Thoracic aorta (tissue), 2 donors: Measurements from ENCODE around the gene MORN1. TPM values are rescaled to one million over a fixed set of nuclear protein-coding genes. Genes with fewer than 3 reads are reported as not detected.

Source experiments
- ATAC-seq: fragments of 150-250 bp; one replicate; pipeline ENCODE4 v1.8.0; 2017; ENCODE audit warnings: low read depth; ENCODE audit not compliant: insufficient number of reproducible peaks, low FRiP score
- DNase-seq: peaks from one replicate; pipeline ENCODE4 v3.0.0-alpha.2; 2020; ENCODE audit warnings: low spot score
- H3K27ac ChIP-seq, 2 donors: fragments of 200-600 bp; sonication (generic); 1 replicate in 1 of 2; 2 replicates in 1 of 2; pipeline ENCODE4 v1.5.1; 2016; ENCODE audit warnings: mild to moderate bottlenecking in 2 of 2, moderate library complexity in 2 of 2
- H3K27me3 ChIP-seq: fragments of 200-600 bp; sonication (generic); replicated peaks from 2 replicates; pipeline ENCODE4 v1.6.0; 2016; ENCODE audit warnings: mild to moderate bottlenecking; ENCODE audit not compliant: insufficient read depth
- H3K36me3 ChIP-seq: fragments of 200-600 bp; sonication (generic); one replicate; pipeline ENCODE4 v1.5.1; 2016
- H3K4me1 ChIP-seq, 2 donors: fragments of 200-600 bp; sonication (generic); 1 replicate in 1 of 2; 2 replicates in 1 of 2; pipeline versions ENCODE4 v1.5.1 to v1.6.0; 2016; ENCODE audit warnings: low read depth in 2 of 2, mild to moderate bottlenecking in 1 of 2; ENCODE audit not compliant: control insufficient read depth in 1 of 2
- H3K4me3 ChIP-seq: fragments of 200-600 bp; sonication (generic); 2 replicates; pipeline ENCODE4 v1.5.1; 2016; ENCODE audit warnings: mild to moderate bottlenecking
- H3K9me3 ChIP-seq: fragments of 200-600 bp; sonication (generic); 2 replicates; pipeline ENCODE4 v1.5.1; 2016
- CTCF ChIP-seq: fragments of 200-600 bp; sonication (generic); IDR thresholded peaks from one replicate; pipeline ENCODE4 v1.5.1; 2019; ENCODE audit warnings: antibody characterized with exemption
- total RNA-seq, 2 donors: library from RNA; depleted of rRNA; stranded (reverse); fragments of >200 nt; gene quantifications; one replicate each; pipeline versions ENCODE4 v1.1.0 to v1.2.3, GENCODE V29; 2016

The MORN1 gene
- total RNA-seq, 2 donors from 2014 or later: 7.1 to 13.8 TPM

- DNase-seq (no peak), ATAC-seq (no peak)
- H3K27ac ChIP-seq: no peak overlapping the region
- peaks cover 12 to 31% of the 10 kb centered on the region in 2 donors for H3K4me1 ChIP-seq
- no peak for TF ChIP-seq CTCF
- no peaks in the 10 kb centered on the region for H3K9me3 ChIP-seq
- H3K27me3 ChIP-seq: no peaks in the 10 kb centered on the region
- H3K36me3 ChIP-seq: peaks cover 22% of the 10 kb centered on the region
- H3K4me3 ChIP-seq: no peak overlapping the region
Measured at GRCh38 chr1:2393471-2393877, 2.1 kb upstream of the MORN1 start.

- Histone ChIP-seq H3K27me3 (no peaks in the 10 kb centered on the region), H3K4me3 (peak overlapping the region; percentile 94), H3K27ac (peak overlapping the region in 1 of 2 donors; percentile 85), H3K4me1 (peaks cover 12 to 31% of the 10 kb centered on the region in 2 donors), H3K9me3 (no peaks in the 10 kb centered on the region), H3K36me3 (peaks cover 17% of the 10 kb centered on the region)
- ATAC-seq (no peak), DNase-seq (no peak)
- no peak for TF ChIP-seq CTCF
Measured at GRCh38 chr1:2392686-2393085, 1.3 kb upstream of the MORN1 start.

GRCh38 chr1:2391931-2392509, 666 bp upstream of the MORN1 start:
- H3K4me1 ChIP-seq: peaks cover 12 to 31% of the 10 kb centered on the region in 2 donors
- peaks cover 10% of the 10 kb centered on the region for H3K36me3 ChIP-seq
- peak overlapping the region; percentile 94 for H3K4me3 ChIP-seq
- TF ChIP-seq CTCF: no peak
- H3K9me3 ChIP-seq: no peaks in the 10 kb centered on the region
- H3K27me3 ChIP-seq: no peaks in the 10 kb centered on the region
- H3K27ac ChIP-seq: peak overlapping the region; percentile 76 to 85
- ATAC-seq (no peak), DNase-seq (no peak)

- H3K4me3 ChIP-seq: no peak overlapping the region
- DNase-seq (no peak), ATAC-seq (no peak)
- no peaks in the 10 kb centered on the region for H3K27me3 ChIP-seq
- H3K4me1 ChIP-seq: peaks cover 12 to 31% of the 10 kb centered on the region in 2 donors
- TF ChIP-seq CTCF: no peak
- no peaks in the 10 kb centered on the region for H3K9me3 ChIP-seq
- H3K36me3 ChIP-seq: peaks cover 5% of the 10 kb centered on the region
- no peak overlapping the region for H3K27ac ChIP-seq
Measured at GRCh38 chr1:2389644-2390043, 1.7 kb downstream of the MORN1 start.

GRCh38 chr1:2388004-2388913, 3.1 kb downstream of the MORN1 start:
- H3K4me3 ChIP-seq: no peak overlapping the region
- no peak for ATAC-seq
- no peaks in the 10 kb centered on the region for H3K9me3 ChIP-seq
- H3K27me3 ChIP-seq: no peaks in the 10 kb centered on the region
- H3K27ac ChIP-seq: no peak overlapping the region
- H3K4me1 ChIP-seq: peaks cover 11 to 21% of the 10 kb centered on the region in 2 donors
- DNase-seq: no peak
- TF ChIP-seq CTCF: no peak
- no peaks in the 10 kb centered on the region for H3K36me3 ChIP-seq
